H7 (cell line): ENCODE measurements around the gene C1QL2. TPM values are rescaled to one million over a fixed set of nuclear protein-coding genes. Genes with fewer than 3 reads are reported as not detected.

Experiments
- DNase-seq: peaks from one replicate; pipeline ENCODE4 v3.0.0; 2012
- H3K27me3 ChIP-seq: 2 replicates; pipeline ENCODE4 v1.6.0; 2011; ENCODE audit warnings: mild to moderate bottlenecking, low read length; ENCODE audit not compliant: control insufficient read depth, insufficient read depth
- H3K36me3 ChIP-seq: replicated peaks from 2 replicates; pipeline ENCODE4 v1.5.1; 2011; ENCODE audit warnings: low read length; ENCODE audit not compliant: control insufficient read depth, insufficient read depth
- H3K4me3 ChIP-seq: 2 replicates; pipeline ENCODE4 v1.5.1; 2011; ENCODE audit warnings: low read depth, mild to moderate bottlenecking, control low read depth, low read length, moderate library complexity; ENCODE audit not compliant: insufficient read depth
- total RNA-seq: library from RNA; depleted of rRNA; stranded (reverse); fragments of >200 nt; shearing (Covaris generic); gene quantifications from 2 replicates; pipeline ENCODE4 v1.2.3, GENCODE V29; 2014

C1QL2 gene
- total RNA-seq, 1 experiment from 2014 or later = 0.28 TPM

DNA sequence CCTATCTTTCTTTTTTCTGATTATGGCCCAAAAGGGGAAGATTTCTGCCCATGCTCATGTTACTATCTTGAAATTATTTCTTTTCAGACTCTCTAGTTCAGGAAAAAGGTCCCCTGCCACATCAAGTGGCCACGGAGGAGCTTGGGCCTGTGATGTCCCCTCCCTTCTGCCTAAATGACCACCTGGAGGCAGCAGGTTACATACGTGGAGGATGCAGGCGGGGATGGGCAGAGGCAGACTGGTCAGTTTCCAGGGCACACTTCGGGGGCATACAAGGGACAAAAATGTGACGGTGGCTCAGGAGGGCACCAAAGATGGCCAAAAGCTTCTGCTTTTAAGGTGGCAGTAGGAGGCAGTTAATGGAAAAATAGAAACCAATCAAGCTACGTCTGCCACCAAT lies 34.3 kb upstream of the C1QL2 start:
- H3K27me3 ChIP-seq = no peaks in the 10 kb centered on the region
- H3K36me3 ChIP-seq = no peaks in the 10 kb centered on the region
- DNase-seq = no peak
- no peak overlapping the region for H3K4me3 ChIP-seq

DNA sequence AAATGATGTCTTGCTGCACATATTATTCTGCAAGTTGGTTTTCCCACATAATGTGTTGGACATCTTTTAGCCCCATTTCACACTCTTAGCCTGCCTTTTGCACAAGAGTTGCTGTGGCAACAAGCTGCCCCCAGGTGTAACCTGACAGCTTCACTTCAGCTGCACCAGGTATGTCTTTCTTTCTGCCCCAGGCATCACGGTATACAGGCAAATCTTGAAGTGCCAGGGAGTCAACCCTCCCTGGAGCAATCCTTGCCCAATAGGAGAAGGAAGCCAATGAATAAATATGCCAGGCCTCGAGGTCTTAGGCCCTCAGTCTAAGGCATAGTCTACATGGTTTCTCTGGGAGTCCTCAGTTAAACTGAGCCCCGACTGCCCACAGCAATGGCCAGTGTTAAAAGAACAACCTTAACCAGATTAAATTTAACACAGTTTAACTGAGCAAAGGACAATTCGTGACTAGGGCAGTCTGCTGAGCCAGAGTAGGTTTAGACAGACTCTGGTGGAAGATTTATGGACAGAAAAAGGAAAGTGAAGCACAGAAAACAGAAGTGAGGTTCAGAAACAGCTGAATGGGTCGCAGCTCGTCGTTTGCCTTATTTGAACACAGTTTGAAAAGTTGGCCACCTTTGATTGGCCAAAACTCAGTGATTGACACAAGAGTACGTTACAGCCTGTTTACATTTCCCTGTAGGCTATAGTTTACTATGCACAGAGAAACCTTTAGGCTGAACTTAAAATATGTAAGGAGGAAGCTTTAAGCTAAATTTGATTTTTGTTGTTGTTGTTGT lies 32.0 kb upstream of the C1QL2 start:
- no peak overlapping the region for H3K4me3 ChIP-seq

GRCh38 chr2:119184512-119184911 lies 26.0 kb upstream of the C1QL2 start:
- no peaks in the 10 kb centered on the region for H3K36me3 ChIP-seq
- DNase-seq = no peak
- no peak overlapping the region for H3K4me3 ChIP-seq
- no peaks in the 10 kb centered on the region for H3K27me3 ChIP-seq

More for the DNA sequence above, 32.0 kb upstream of the C1QL2 start:
- H3K36me3 ChIP-seq = no peaks in the 10 kb centered on the region
- no peak for DNase-seq
- H3K27me3 ChIP-seq = no peaks in the 10 kb centered on the region

DNA sequence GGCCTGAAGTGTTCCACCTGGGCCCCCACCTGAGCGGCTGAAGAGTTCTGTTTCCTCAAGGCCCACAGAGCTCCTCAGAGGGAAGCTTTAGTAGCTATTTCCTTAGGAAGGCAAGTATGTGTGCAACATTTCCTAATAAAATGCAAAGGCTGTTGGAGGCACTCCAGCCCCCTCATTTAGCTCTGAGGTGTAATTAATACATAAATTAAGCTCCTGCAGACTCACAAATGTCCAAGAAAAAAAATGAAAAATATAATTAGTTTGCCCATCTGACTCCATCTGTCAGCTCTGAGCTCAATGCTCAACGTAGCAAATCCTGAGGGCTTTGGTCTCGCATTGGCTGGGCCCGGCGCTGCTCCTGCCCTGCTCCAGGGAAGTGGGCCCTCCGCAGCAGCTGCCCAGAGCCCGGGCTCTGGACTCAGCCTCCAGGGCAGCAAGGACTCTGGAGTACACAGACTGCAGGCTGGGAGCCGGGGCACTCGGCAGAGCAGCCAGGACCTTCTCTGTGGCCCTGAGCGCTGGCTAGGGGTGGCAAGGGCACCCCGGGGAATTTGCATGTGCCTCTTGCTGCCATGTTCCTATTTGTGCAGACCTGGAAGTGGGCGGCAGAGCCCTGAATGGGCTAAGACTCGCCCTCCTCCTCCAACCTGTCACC lies 23.4 kb upstream of the C1QL2 start:
- DNase-seq = peak; percentile 56
- Histone ChIP-seq H3K36me3 (no peaks in the 10 kb centered on the region), H3K27me3 (no peaks in the 10 kb centered on the region), H3K4me3 (no peak overlapping the region)

DNA sequence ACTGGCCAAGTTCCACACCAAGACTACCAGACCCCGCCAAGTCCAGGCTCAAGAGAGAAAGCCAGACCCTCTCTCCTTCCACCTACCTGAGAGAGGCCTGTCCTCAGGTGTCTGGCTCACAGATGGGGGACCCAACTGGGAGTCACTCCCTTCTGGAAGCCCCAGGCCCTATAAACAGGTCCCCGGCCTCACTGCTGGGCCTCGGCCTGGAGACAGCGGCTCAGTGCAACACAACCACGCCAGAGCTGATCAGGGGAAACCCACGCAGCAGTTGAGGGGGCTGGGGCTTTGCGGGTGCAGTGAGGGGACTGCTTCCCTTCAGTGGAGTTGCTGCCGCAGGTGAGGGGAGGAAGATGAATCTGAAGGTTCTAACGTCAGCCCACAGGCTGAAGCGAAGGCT lies 22.8 kb upstream of the C1QL2 start:
- no peak for DNase-seq
- Histone ChIP-seq H3K27me3 (no peaks in the 10 kb centered on the region), H3K4me3 (no peak overlapping the region)

GRCh38 chr2:119180892-119181291 lies 22.3 kb upstream of the C1QL2 start:
- no peak overlapping the region for H3K4me3 ChIP-seq
- no peaks in the 10 kb centered on the region for H3K36me3 ChIP-seq
- DNase-seq = no peak
- no peaks in the 10 kb centered on the region for H3K27me3 ChIP-seq

More for the DNA sequence above, 22.8 kb upstream of the C1QL2 start:
- no peaks in the 10 kb centered on the region for H3K36me3 ChIP-seq

DNA sequence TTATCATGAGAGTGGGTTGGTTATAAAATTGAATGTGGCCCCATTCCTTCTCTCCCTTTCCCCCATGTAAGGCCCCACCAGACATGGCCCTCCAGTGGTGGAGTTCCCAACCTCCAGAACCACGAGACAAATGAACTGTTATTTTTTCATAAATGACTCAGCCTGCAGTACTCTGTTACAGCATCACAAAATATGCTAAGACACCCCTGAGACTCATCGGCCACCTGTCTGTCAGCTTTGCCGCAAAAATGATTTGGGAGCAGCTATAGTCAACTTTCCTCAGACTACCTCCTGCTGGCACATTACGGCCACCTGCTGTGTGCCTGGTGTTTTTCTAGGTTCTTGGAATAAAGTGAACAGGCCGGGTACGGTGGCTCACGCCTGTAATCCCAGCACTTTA lies 21.4 kb upstream of the C1QL2 start:
- no peak for DNase-seq
- no peak overlapping the region for H3K4me3 ChIP-seq

GRCh38 chr2:119179202-119179601 lies 20.7 kb upstream of the C1QL2 start:
- DNase-seq = no peak
- H3K4me3 ChIP-seq = no peak overlapping the region
- H3K27me3 ChIP-seq = no peaks in the 10 kb centered on the region
- no peaks in the 10 kb centered on the region for H3K36me3 ChIP-seq

More for the DNA sequence above, 21.4 kb upstream of the C1QL2 start:
- H3K36me3 ChIP-seq = no peaks in the 10 kb centered on the region
- H3K27me3 ChIP-seq = no peaks in the 10 kb centered on the region

DNA sequence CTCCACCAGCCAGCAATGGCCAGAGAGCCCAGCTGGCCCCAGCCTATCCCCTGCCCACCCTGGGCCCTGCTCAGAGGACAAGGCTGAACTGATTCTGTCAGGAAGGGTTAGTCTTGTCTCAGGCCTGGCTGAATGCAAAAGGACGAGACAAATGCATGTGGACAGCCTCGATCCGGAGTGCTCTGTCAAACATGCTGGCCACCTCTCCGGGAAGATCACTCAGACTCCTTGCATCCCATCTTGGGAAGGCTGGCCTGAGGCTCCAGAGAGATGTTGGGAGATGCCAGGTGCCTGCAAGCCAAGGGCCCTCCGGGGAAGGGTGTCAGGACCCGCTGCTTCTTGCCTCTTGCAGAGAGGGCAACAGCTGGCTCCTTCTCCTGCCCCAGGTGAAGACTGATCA lies 20.2 kb upstream of the C1QL2 start:
- no peak for DNase-seq
- H3K4me3 ChIP-seq = no peak overlapping the region
- no peaks in the 10 kb centered on the region for H3K36me3 ChIP-seq
- H3K27me3 ChIP-seq = no peaks in the 10 kb centered on the region

- DNase-seq = no peak
- H3K36me3 ChIP-seq = no peaks in the 10 kb centered on the region
- H3K27me3 ChIP-seq = no peaks in the 10 kb centered on the region
- H3K4me3 ChIP-seq = no peak overlapping the region
These were observed 19.3 kb upstream of the C1QL2 start for GRCh38 chr2:119177838-119178190.

DNA sequence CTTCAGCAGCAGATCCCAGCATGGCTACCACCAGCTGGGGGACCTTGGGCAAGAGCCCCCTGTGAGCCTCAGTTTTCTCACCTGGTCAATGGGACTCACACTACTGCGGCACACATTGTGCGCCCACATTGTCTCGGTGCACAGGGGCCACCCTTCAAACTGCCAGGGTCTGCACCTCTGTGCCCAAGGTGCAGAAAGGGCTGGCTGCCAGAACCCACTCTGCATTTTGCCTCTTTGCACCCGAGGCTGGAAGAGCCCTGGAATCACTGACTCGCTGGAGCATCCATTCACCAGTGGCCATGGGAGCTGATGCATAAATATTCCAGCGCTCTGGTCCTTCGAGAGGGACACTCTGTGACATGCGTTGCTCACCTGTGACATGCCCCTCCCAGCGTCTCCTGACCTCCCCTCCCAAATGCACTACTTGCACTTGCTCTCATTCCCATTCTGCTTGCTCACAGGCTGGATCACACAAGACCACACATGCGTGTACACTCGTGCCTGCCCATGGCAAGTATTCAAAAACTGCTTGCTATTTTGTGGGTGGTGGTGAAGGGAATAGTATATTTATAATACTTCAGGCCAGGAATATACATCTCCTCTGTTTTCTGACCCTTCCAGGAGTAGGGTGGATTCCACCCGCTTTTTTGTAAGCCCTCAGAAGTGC lies 18.8 kb upstream of the C1QL2 start:
- H3K27me3 ChIP-seq = no peaks in the 10 kb centered on the region
- DNase-seq = no peak
- no peaks in the 10 kb centered on the region for H3K36me3 ChIP-seq
- H3K4me3 ChIP-seq = no peak overlapping the region

GRCh38 chr2:119175517-119175916 lies 17.0 kb upstream of the C1QL2 start:
- Histone ChIP-seq H3K27me3 (no peaks in the 10 kb centered on the region), H3K4me3 (no peak overlapping the region), H3K36me3 (no peaks in the 10 kb centered on the region)
- DNase-seq = no peak

GRCh38 chr2:119174993-119175347 lies 16.4 kb upstream of the C1QL2 start:
- no peaks in the 10 kb centered on the region for H3K27me3 ChIP-seq
- DNase-seq = no peak
- H3K4me3 ChIP-seq = no peak overlapping the region

DNA sequence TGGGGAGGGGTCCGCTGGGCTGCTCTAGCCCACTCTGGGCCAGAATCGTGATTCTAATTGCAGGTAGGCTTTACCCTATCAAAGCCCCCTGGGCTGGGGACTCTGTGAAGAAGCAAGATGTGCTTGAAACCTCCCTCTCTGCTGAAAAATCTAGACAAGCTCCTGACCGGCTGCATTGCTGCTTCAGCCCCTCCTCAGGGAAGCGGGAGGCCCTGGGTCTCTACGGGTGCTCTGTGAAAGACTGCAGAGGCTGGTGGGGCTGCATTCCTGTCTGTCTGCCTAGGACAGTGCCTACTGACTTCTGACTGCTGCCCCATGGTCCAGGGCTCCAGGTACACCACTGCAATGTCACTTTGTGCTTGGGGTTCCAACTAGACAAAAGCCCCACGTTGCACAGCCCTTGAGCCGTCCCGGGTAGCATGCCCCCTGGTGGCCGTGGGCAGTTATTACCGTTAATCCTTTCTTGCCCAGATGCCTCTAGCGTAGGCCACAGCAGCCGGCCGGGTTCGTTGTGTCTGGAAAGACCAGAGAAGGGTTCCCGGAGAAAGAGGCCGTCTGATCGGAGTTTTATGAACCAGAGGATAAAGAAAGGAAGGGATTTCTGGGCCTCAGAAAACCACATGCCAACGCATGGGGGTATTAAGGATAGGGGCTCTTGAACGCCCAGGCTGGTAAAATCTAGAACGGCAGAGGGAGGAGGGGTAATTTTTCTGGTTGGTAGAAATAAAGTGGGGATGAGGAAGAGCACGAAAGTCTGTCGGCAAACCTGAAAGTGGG lies 15.9 kb upstream of the C1QL2 start:
- no peaks in the 10 kb centered on the region for H3K36me3 ChIP-seq
- peak; percentile 83 for DNase-seq
- no peak overlapping the region for H3K4me3 ChIP-seq
- H3K27me3 ChIP-seq = no peaks in the 10 kb centered on the region

More at GRCh38 chr2:119174993-119175347, 16.4 kb upstream of the C1QL2 start:
- H3K36me3 ChIP-seq = no peaks in the 10 kb centered on the region
